Neuronal stem cell (in vitro differentiated cells): ENCODE results near the gene ATP11A.

Source experiments
- DNase-seq: peaks from one replicate; pipeline ENCODE4 v3.0.0-alpha.2; 2013; ENCODE audit warnings: low spot score
- H2AFZ ChIP-seq: one replicate; pipeline ENCODE4 v1.6.1; 2013; ENCODE audit warnings: mild to moderate bottlenecking, low read length, inconsistent platforms
- H2AK5ac ChIP-seq: 2 replicates; pipeline ENCODE4 v1.6.1; 2013; ENCODE audit warnings: low read depth, mild to moderate bottlenecking, inconsistent platforms, low read length, moderate library complexity, mixed read lengths
- H2BK120ac ChIP-seq: 2 replicates; pipeline ENCODE4 v1.6.1; 2013; ENCODE audit warnings: low read depth, mild to moderate bottlenecking, inconsistent platforms, low read length, moderate library complexity, mixed read lengths
- H2BK12ac ChIP-seq: one replicate; pipeline ENCODE4 v1.6.1; 2013; ENCODE audit warnings: low read length, inconsistent platforms
- H2BK15ac ChIP-seq: 2 replicates; pipeline ENCODE4 v1.6.1; 2013; ENCODE audit warnings: mild to moderate bottlenecking, low read length, inconsistent platforms, mixed read lengths
- H2BK5ac ChIP-seq: one replicate; pipeline ENCODE4 v1.6.1; 2013; ENCODE audit warnings: inconsistent platforms, mild to moderate bottlenecking, low read length, moderate library complexity
- H3K14ac ChIP-seq: one replicate; pipeline ENCODE4 v1.6.1; 2013; ENCODE audit warnings: low read length, inconsistent platforms
- H3K18ac ChIP-seq: 2 replicates; pipeline ENCODE4 v1.6.1; 2013; ENCODE audit warnings: low read length, inconsistent platforms
- H3K23ac ChIP-seq: 2 replicates; pipeline ENCODE4 v1.6.1; 2013; ENCODE audit warnings: low read depth, mild to moderate bottlenecking, mixed read lengths, low read length, inconsistent platforms; ENCODE audit not compliant: poor library complexity
- H3K27ac ChIP-seq: replicated peaks from 3 replicates; pipeline ENCODE4 v1.5.1; 2013; ENCODE audit warnings: low read length, inconsistent platforms
- H3K27me3 ChIP-seq, 3 experiments: 2 replicates each; pipeline ENCODE4 v1.6.1; 2013; ENCODE audit warnings: low read length in 3 of 3, mild to moderate bottlenecking in 2 of 3, inconsistent platforms in 1 of 3, low read depth in 1 of 3, mixed read lengths in 1 of 3, moderate library complexity in 1 of 3; ENCODE audit not compliant: control insufficient read depth in 3 of 3, insufficient read depth in 3 of 3
- H3K36me3 ChIP-seq, 2 donors: replicated peaks in 1 of 2; 2 replicates each; pipeline ENCODE4 v1.6.1; 2013; ENCODE audit warnings: low read length in 2 of 2; ENCODE audit not compliant: control insufficient read depth in 2 of 2, insufficient read depth in 2 of 2
- H3K4ac ChIP-seq: 2 replicates; pipeline ENCODE4 v1.6.1; 2013; ENCODE audit warnings: inconsistent platforms, mild to moderate bottlenecking, low read length, moderate library complexity
- H3K4me1 ChIP-seq, 2 donors: 1 replicate in 1 of 2; 2 replicates in 1 of 2; pipeline ENCODE4 v1.6.1; 2013; ENCODE audit warnings: low read length in 2 of 2, low read depth in 1 of 2; ENCODE audit not compliant: control insufficient read depth in 2 of 2, insufficient read depth in 1 of 2
- H3K4me2 ChIP-seq: one replicate; pipeline ENCODE4 v1.6.1; 2013; ENCODE audit warnings: mild to moderate bottlenecking, low read length, inconsistent platforms; ENCODE audit not compliant: insufficient read depth, poor library complexity, severe bottlenecking
- H3K4me3 ChIP-seq, 2 donors: 2 replicates each; pipeline ENCODE4 v1.5.1; 2013; ENCODE audit warnings: low read length in 2 of 2, mild to moderate bottlenecking in 2 of 2, inconsistent platforms in 1 of 2, moderate library complexity in 1 of 2
- H3K79me1 ChIP-seq: one replicate; pipeline ENCODE4 v1.6.1; 2013; ENCODE audit warnings: low read depth, mild to moderate bottlenecking, inconsistent platforms, low read length, moderate library complexity
- H3K9ac ChIP-seq: one replicate; pipeline ENCODE4 v1.6.1; 2013; ENCODE audit warnings: mild to moderate bottlenecking, low read depth, low read length, inconsistent platforms; ENCODE audit not compliant: poor library complexity
- H3K9me3 ChIP-seq, 2 donors: replicated peaks in 1 of 2; 2 replicates each; pipeline versions ENCODE3 to v1.6.1; 2013; ENCODE audit warnings: low read length in 2 of 2, mild to moderate bottlenecking in 2 of 2, inconsistent platforms in 1 of 2, low read depth in 1 of 2, mixed read lengths in 1 of 2, moderate library complexity in 1 of 2; ENCODE audit not compliant: control insufficient read depth in 2 of 2, insufficient read depth in 1 of 2
- H4K8ac ChIP-seq: one replicate; pipeline ENCODE4 v1.6.1; 2013; ENCODE audit warnings: low read depth, mild to moderate bottlenecking, inconsistent platforms, low read length, moderate library complexity
- H4K91ac ChIP-seq: one replicate; pipeline ENCODE4 v1.6.1; 2013; ENCODE audit warnings: low read length, low read depth, mild to moderate bottlenecking, inconsistent platforms; ENCODE audit not compliant: poor library complexity
- WGBS, 2 donors: extraction: QIAGEN DNeasy Blood & Tissue Kit; methylation state at CpG; one replicate each; pipeline ENCODE4 v1.1.7; 2013; ENCODE audit warnings: missing lambda C conversion rate in 2 of 2, mixed read lengths in 1 of 2; ENCODE audit not compliant: insufficient read length in 2 of 2, insufficient replicate concordance in 1 of 2; ENCODE audit errors: extremely low coverage in 2 of 2; 5-methylcytosine and 5-hydroxymethylcytosine counted together

ATP11A gene

GRCh38 chr13:112857914-112858490 lies 168.2 kb downstream of the ATP11A start:
- Histone ChIP-seq H3K27ac (no peak overlapping the region), H3K4me2 (no peak overlapping the region), H2AK5ac (no peak overlapping the region), H3K23ac (no peak overlapping the region), H3K14ac (no peak overlapping the region), H3K4me1 (peaks cover 0 to 9% of the 10 kb centered on the region in 2 donors), H3K36me3 (peaks cover 49 to 69% of the 10 kb centered on the region in 2 donors), H2BK120ac (no peak overlapping the region), H4K8ac (no peak overlapping the region), H3K4ac (no peak overlapping the region), H2BK15ac (no peak overlapping the region), H3K79me1 (no peaks in the 10 kb centered on the region), H3K18ac (no peak overlapping the region), H3K9me3 (no peaks in the 10 kb centered on the region), H2BK12ac (no peak overlapping the region), H2AFZ (no peak overlapping the region), H3K27me3 (no peaks in the 10 kb centered on the region), H2BK5ac (no peak overlapping the region), H4K91ac (no peak overlapping the region), H3K9ac (peak overlapping the region; percentile 64), H3K4me3 (no peak overlapping the region)
- no peak for DNase-seq
- no CpG with 5 or more reads among the region's 20 CpGs for WGBS, 2 donors

- Histone ChIP-seq H3K4me2 (no peak overlapping the region), H2BK12ac (no peak overlapping the region), H4K91ac (no peak overlapping the region), H3K4me1 (peaks cover 0 to 9% of the 10 kb centered on the region in 2 donors), H2AFZ (no peak overlapping the region), H3K4me3 (no peak overlapping the region), H3K9me3 (no peaks in the 10 kb centered on the region), H3K36me3 (peaks cover 43 to 65% of the 10 kb centered on the region in 2 donors), H3K9ac (no peak overlapping the region), H3K27me3 (no peaks in the 10 kb centered on the region), H3K18ac (no peak overlapping the region), H3K79me1 (no peaks in the 10 kb centered on the region), H2AK5ac (no peak overlapping the region), H2BK120ac (no peak overlapping the region), H3K4ac (no peak overlapping the region), H3K23ac (no peak overlapping the region), H2BK15ac (no peak overlapping the region), H3K27ac (no peak overlapping the region), H2BK5ac (peak overlapping the region; percentile 83), H4K8ac (no peak overlapping the region), H3K14ac (no peak overlapping the region)
- DNase-seq = no peak
- WGBS, 2 donors = no CpG with 5 or more reads among the region's 22 CpGs
Measured at GRCh38 chr13:112859128-112859816, 169.4 kb downstream of the ATP11A start.

GRCh38 chr13:112859817-112860190 lies 170.0 kb downstream of the ATP11A start:
- Histone ChIP-seq H3K14ac (no peak overlapping the region), H4K91ac (no peak overlapping the region), H3K79me1 (no peaks in the 10 kb centered on the region), H3K4me3 (no peak overlapping the region), H2BK120ac (no peak overlapping the region), H3K4me2 (no peak overlapping the region), H3K4ac (no peak overlapping the region), H4K8ac (no peak overlapping the region), H3K9ac (no peak overlapping the region), H2BK12ac (no peak overlapping the region), H2AFZ (no peak overlapping the region), H2BK15ac (no peak overlapping the region), H3K27me3 (no peaks in the 10 kb centered on the region), H3K9me3 (no peaks in the 10 kb centered on the region), H3K27ac (no peak overlapping the region), H3K4me1 (peaks cover 0 to 9% of the 10 kb centered on the region in 2 donors), H3K18ac (no peak overlapping the region), H2BK5ac (peak overlapping the region; percentile 83), H2AK5ac (no peak overlapping the region), H3K36me3 (peaks cover 39 to 61% of the 10 kb centered on the region in 2 donors), H3K23ac (no peak overlapping the region)
- no peak for DNase-seq
- WGBS, 2 donors = no CpG with 5 or more reads among the region's 7 CpGs

- no peak overlapping the region for H3K9ac ChIP-seq
- peaks cover 0 to 9% of the 10 kb centered on the region in 2 donors for H3K4me1 ChIP-seq
- no peak overlapping the region for H4K8ac ChIP-seq
- H2BK15ac ChIP-seq = no peak overlapping the region
- H3K4me3 ChIP-seq = no peak overlapping the region
- no peak for DNase-seq
- no peaks in the 10 kb centered on the region for H3K9me3 ChIP-seq
- no CpG with 5 or more reads among the region's 32 CpGs for WGBS, 2 donors
- no peak overlapping the region for H2BK5ac ChIP-seq
- peaks cover 38 to 43% of the 10 kb centered on the region in 2 donors for H3K36me3 ChIP-seq
- no peak overlapping the region for H3K4me2 ChIP-seq
- H2BK12ac ChIP-seq = no peak overlapping the region
- H3K27me3 ChIP-seq = no peaks in the 10 kb centered on the region
- no peak overlapping the region for H3K14ac ChIP-seq
- no peak overlapping the region for H2AFZ ChIP-seq
- H4K91ac ChIP-seq = no peak overlapping the region
- no peak overlapping the region for H3K23ac ChIP-seq
- no peak overlapping the region for H3K27ac ChIP-seq
- H2AK5ac ChIP-seq = no peak overlapping the region
- H3K4ac ChIP-seq = no peak overlapping the region
- no peak overlapping the region for H3K18ac ChIP-seq
- no peaks in the 10 kb centered on the region for H3K79me1 ChIP-seq
- H2BK120ac ChIP-seq = no peak overlapping the region
Measured at GRCh38 chr13:112861876-112862615, 172.2 kb downstream of the ATP11A start.
